Measurements from ENCODE around the gene ROCK1.
"Not testable (repeated sequence)": the region's sequence is repeated elsewhere in the genome, so short reads cannot be mapped to it uniquely, and the experiment has no call there.

Gene ROCK1

DNA sequence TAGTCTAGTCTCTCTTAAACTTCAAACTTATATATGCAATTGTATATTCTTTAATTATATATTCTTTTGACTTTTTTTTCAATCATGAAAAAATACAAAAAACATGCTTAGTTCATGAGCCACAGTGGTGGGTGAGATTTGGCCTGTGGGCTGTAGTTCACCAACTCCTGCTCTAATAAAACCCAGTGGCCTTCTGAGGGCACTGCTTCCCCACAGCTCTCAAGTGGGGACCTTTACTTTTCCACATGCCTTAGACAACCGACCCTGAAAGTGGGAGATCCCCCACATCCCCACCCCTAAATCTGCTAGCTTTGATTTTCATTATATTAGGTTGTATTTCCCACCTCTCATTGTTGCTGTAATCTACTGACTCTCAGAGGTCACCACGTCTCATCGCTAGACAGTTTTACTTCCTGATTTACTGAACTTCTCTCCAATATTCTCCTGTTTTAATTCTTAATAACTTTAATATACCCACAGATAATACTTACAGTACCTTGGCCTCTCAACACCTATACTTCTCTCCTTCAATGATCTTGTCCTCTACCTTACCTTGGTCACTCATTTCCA lies 57.3 kb downstream of the ROCK1 start:
- no peak for DNase-seq (ENCODE audit: low read depth in 4 of 4, low spot score in 1 of 4)

DNA sequence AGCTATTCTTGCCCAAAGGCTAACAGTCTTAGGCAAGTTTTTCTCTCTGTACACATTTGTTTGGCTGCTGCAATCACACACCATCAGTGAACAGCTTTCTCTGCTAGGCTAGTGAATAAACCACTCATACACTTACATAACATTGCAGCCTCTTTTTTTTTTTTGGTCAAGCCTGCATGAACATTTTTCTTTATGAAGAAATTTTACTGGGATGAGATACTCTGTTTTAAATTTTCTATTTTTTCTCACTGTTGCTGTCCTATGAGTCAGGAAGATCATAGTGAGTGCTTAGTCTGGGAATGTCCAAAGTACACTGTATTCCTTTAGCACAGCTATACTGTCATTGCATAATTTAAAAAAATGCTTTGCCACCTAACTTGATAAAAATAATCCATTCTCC lies 58.5 kb downstream of the ROCK1 start:
- DNase-seq (ENCODE audit: low read depth in 4 of 4, low spot score in 1 of 4) = no peak

DNA sequence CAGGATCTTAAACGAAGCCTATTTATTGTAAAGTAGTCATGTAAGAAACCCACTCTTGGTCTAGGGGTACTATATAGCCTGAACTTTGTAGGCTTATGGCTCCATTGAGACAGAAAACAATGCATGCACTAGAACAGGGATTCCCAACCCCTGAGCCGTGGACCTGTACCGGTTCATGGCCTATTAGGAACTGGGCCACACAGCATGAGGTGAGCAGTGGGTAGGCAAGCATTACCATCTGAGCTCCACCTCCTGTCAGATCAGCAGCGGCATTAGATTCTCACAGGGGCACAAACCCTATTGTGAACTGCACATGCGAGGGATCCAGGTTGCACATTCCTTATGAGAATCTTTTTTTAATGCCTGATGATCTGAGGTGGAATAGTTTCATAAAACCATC lies 59.2 kb downstream of the ROCK1 start:
- no peak for DNase-seq (ENCODE audit: low read depth in 4 of 4, low spot score in 1 of 4)

DNA sequence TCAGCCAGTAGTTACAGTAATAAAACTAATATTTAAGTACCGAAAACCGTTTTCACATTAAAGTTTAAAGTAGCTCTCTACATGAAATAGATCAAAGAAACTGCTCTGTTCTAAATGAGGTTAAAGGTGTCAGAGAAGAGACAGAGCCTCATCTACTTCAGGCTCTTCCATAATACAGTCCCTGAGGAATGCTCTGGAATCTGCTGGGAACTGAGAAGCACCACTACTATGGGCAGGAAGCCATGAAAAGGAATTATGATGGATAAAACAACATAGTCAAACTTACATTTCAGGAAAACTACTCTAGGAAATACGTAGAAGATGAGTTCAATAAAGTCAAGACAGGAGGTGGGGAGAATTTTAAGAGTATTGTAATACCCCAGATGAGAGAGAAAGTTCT lies 60.0 kb downstream of the ROCK1 start:
- DNase-seq (ENCODE audit: low read depth in 4 of 4, low spot score in 1 of 4) = no peak

DNA sequence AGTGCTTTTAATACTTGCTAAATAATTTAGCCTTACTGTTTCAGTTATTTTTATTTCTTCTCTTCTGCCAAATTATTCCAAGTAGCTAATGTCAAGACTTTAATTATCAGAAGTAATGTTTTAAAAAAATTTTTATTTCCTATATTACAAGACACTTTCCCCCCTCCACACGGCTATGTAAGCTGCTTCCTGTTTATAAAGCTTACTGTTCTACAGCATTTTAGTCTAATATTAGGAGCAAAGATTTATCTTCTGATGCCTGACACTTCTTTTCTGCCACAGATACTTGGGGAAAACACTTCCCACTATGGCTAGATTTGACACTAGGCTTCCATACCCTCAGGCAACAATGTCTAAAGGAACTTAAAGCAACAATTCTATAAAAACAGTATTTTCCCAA lies 62.3 kb downstream of the ROCK1 start:
- DNase-seq (ENCODE audit: low read depth in 4 of 4, low spot score in 1 of 4) = no peak

DNA sequence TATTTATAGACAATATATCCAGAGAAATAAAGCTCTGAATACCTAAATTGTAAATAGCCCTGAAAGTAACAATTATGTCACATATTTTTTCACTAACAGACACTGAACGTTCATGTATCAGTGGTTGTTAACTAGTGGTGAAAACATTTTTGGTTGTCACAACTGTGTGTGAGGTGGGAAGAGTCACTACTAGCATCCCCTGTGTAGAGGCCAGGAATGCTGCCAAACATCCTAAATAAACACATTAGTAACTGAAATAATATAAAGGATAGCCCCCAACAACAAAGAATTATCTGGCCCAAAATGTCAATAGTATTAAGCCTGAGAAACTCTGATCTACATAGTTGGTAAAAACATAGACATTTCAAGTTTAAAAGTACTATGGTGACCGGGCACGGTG lies 64.5 kb downstream of the ROCK1 start:
- no peak for DNase-seq (ENCODE audit: low read depth in 4 of 4, low spot score in 1 of 4)

DNA sequence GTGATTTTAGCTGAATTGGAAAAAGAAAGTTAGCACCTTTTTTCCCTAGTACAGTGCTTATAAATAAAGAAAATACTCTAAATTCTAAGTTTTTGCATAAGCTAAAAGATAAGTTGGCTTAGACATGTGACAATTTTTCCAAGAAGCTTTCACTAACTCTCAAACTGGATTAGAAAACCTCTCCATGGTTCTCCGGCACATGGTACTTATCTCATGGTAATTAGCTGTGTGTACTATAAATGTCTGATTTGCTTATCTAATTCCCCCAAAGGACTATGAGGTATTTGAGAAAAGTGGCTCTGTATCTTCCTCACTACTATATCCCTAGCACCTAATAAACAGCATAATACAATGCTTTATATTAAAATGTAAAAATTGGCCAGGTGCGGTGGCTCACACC lies 71.1 kb downstream of the ROCK1 start:
- no peak for DNase-seq (ENCODE audit: low read depth in 4 of 4, low spot score in 1 of 4)

DNA sequence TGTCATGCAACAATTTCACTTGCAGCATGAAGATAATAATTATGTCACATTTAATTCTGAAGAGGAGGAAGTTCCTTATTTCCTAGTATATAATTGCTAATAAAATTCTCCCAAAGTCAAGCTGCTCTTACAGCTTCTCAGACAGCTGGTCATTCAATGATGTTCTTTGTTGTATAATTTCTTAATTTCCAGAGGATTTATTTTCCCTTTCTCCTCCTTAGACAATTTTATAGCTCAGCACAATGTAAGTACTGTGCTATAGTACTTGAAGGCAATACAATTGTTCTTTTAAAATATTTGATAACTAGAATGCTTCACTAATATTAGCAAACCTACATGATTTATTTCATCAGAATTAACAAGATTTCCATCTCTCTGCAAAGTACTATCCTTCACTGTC lies 73.4 kb downstream of the ROCK1 start:
- no peak for DNase-seq (ENCODE audit: low read depth in 4 of 4, low spot score in 1 of 4)

DNA sequence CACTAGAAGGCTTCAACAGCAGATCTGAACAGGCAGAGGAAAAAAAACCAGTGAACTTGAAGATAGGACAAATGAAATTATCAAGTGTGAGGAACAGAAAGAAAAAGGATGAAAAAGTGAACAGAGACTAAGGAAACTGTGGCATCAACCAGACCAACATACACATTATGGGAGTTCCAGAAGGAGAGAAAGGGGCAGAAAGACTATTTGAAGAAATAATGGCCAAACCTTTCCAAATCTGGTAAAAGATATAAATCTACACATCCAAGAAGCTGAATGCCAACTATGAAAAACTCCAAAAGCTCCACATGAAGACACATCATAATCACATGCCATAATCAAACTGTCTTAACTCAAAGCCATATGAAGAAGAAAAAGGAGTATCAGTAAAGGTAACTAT lies 79.8 kb downstream of the ROCK1 start:
- no peak for DNase-seq (ENCODE audit: low read depth in 4 of 4, low spot score in 1 of 4)

DNA sequence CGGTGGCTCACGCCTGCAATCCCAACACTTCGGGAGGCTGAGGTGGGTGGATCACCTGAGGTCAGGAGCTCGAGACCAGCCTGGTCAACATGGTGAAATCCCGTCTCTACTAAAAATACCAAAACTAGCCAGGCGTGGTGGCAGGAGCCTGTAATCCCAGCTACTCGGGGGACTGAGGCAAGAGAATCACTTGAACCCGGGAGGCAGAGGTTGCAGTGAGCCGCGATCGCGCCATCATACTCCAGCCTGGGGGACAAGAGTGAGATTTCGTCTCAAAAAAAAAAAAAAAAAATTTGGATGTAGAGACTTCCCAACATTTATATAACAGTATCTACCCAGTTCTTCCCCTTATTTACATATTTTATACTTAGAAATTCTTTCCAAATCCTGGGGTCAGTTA lies 93.4 kb downstream of the ROCK1 start:
- DNase-seq (ENCODE audit: low read depth in 4 of 4, low spot score in 1 of 4) = not testable (repeated sequence)

DNA sequence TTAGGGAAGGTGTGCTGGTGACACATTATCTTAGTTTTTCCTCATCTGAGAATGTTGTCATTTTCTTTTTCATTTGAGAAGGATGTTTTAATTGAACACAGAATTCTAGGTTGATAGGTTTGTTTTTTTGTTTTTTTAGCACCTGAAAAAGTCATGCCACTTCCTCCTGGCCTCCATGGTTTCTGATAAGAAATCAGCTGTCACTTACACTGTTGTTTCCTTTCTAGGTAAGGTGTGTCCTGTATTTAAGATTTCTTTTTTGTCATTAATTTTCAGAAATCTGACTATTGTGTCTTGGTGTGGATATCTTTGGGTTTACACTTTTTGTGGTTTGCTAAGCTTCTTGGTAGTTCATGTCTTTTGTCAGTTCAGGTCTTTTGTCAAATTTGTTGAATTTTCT lies 99.3 kb downstream of the ROCK1 start:
- no peak for DNase-seq (ENCODE audit: low read depth in 4 of 4, low spot score in 1 of 4)

DNA sequence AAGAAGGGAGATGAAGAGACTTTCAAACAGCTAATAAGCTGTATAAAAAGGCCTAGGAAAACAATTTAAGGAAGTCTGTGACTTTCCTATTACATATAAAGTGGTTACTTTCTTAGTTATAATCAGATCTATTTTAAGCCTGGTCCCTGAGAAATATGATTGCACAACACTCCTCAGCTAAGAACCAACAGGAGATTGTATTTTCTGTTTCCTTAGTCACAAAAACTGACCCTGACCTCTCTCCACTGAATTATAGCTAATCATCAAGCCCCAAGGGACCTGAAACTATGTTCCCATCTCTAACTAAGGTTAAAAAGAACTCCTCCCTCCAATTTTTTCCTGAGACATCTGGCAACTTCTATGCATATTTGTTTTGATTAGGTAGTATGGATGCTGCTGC lies 106.9 kb downstream of the ROCK1 start:
- DNase-seq (ENCODE audit: low read depth in 4 of 4, low spot score in 1 of 4) = no peak

DNA sequence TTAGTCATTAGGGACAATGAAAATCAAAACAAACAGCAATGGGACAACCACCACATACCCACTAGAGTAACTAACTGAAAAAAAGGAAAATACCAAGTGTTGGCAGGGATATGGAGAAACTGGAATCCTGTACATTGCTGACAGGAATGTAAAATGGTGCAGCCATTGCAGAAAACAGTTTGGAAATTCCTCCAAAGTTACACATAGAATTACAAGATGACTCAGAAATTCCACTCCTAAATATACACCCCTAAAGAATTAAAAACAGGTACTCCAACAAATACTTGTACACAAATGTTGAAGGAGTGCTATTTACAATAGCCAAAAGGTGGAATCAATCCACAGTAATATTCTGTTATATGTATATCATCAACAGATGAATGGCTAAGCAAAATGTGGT lies 110.9 kb downstream of the ROCK1 start:
- DNase-seq (ENCODE audit: low read depth in 4 of 4, low spot score in 1 of 4) = no peak

DNA sequence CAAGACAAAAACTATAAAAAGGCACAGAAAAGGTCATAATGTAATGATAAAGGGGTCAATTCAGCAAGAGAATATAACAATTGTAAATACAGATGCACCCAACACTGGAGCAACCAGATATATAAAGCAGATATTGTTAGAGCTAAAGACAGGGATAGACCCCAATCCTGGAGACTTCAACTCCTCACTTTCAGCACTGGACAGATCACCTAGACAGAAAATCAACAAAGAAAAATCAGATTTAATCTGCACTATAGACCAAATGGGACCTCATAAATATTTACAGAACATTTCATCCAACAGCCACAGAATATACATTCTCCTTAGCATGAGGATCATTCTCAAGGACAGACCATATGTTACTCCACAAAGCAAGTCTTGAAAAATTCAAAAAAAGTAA lies 114.2 kb downstream of the ROCK1 start:
- DNase-seq (ENCODE audit: low read depth in 4 of 4, low spot score in 1 of 4) = no peak

DNA sequence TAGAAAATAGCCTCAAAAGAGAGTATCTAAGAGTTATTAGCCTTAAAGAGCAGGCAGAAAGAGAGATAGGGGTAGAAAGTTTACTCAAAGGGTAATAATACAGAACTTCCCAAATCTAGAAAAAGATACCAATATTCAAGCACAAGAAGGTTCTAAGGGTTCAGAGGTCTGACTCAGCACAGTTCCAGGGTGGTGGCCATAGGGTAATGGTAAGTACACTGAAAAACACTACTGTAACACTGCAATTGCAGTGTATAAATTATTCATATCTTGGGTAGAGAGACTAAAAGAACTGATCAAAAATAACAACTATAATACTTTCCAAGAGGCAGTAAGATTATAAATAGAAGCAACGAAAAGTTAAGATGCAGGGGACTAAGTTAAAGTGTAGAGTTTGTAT lies 115.2 kb downstream of the ROCK1 start:
- DNase-seq (ENCODE audit: low read depth in 4 of 4, low spot score in 1 of 4) = no peak

DNA sequence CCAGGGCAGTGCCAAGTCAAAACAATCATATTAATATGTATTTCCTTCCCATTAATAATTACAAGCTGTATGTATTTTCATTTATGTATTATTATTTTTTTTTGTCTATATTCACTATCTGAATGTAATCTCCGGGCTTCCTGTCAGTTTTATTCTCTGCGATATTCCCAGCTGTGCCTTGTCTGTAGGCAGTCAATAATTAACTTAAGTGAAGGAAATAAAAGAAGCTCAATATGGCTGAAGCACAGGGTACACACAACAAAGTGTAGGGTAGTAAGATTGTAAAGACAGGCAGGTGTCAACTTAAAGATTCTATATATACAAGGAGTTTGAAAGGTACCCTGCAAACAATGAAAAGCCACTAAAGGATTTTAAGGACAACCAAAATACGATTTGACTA lies 122.9 kb downstream of the ROCK1 start:
- DNase-seq (ENCODE audit: low read depth in 4 of 4, low spot score in 1 of 4) = no peak

DNA sequence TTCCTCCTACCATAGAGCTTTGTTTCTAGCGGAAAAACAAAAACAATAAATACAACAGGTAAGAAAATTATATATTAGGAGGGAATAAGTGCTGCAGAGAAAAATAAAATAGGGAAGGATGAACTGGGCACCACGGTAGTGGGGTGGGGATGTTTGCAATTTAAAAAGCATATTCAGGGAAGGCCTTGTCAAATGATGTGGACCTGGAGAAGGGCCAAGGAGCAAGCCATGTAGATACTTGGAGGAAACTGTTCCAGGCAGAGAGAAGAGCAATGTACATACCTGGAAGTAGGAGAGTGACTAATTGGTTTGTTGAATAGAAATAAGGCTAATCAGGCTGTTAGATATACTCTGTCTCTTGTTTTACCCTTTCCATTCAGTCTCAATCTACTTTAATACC lies 136.5 kb downstream of the ROCK1 start:
- no peak for DNase-seq (ENCODE audit: low read depth in 4 of 4, low spot score in 1 of 4)

DNA sequence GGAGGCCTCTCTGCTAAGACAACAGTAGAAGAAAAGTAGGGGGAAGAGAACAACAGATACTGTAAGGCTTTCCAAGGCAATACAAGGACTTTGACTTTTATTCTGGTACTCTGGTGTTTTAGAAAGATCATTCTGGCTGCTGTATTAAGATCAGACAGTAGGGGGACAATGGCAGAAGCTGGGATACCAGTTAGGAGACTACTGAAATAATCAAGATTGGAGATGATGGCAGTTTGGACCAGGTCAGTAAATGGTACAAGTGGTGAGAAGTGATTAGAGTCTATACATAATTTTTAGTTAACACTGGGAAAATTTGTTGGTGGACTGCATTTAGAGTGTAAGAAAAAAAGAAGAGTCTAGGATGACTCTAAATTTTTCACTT lies 139.7 kb downstream of the ROCK1 start:
- DNase-seq (ENCODE audit: low read depth in 4 of 4, low spot score in 1 of 4) = no peak

DNA sequence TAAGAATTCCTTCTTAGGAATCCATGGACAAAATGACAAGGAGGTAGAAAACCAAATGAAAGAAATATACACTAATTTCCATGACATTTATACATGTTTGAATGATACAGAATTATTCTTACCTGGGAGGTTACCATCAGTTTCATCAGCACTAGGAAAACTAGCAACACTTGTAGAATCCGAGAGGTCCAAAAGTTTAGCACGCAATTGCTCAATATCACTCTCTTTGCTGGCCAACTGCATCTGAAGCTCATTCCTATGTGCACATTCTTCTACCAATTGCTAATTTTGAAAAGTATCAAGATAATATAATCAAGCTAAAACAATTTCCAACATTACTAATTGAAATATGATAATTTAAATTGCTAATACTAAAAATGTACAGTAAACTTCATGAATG lies 144.8 kb downstream of the ROCK1 start:
- no peak for DNase-seq (ENCODE audit: low read depth in 4 of 4, low spot score in 1 of 4)

DNA sequence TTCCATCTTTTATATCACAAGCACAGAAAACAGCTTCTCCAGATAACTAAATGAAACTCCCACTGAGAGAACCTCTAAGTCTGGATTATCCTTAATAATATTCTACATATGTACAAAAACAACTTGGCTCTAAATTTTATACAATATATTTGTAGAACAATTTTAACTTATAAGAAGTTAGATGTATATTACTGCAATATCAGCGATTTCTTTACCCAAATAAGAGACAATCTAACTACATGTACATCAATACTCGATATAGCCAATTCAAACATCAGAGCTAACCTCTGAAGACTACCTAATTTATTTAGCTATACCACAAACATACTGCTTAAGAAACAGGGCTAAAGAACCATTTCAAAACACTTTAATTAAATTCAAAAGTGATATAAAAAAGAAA lies 148.6 kb downstream of the ROCK1 start:
- DNase-seq (ENCODE audit: low read depth in 4 of 4, low spot score in 1 of 4) = no peak

DNA sequence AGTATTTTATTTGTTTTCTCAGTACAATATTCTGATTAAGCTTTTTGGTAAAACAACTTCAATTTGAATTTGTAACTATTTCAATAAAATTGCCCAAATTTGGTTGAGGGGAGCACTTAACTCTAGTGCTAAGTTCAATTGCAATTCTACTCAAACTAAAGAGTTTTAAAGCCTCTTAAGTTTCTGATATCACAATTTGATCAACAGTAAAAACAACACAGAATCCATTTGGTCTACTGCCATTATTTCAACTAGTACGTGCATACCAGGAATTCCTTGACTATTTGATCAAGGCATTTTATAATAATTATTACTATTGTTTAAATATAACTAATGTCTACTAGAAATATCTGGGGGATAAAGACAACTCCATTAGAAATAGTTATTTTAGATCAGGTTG lies 150.9 kb downstream of the ROCK1 start:
- DNase-seq (ENCODE audit: low read depth in 4 of 4, low spot score in 1 of 4) = no peak

DNA sequence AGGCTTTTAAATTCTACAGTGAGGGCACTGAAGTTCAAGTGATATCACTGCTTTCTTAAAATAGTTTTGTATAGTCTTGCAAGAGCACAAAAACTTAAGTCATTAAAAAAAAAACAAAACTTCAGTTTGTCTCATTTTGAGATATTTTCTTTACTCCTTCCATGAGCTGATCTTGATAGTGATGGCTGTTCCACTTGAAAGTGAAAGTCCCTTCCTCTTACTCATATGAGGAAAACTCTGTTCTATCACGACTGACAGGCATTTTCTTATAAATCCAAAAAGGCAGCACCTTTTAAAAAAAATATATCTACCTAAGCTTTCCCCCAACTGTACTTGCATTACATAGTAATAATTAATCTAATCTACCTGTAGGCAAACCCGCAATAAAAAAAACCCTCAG lies 160.8 kb downstream of the ROCK1 start:
- DNase-seq (ENCODE audit: low read depth in 4 of 4, low spot score in 1 of 4) = not testable (repeated sequence)

Measured in stimulated activated CD4-positive, alpha-beta T cell treated with anti-CD3 and anti-CD28 coated beads, Interleukin-1b, Interleukin-23, amount 100 ng/mL, for 24 hours (primary cell).